Endothelial cell of umbilical vein (primary cell): Measurements from ENCODE around the gene MRGPRG. TPM values are rescaled to one million over a fixed set of nuclear protein-coding genes. Genes with fewer than 3 reads are reported as not detected.

Source experiments
- BruUV-seq: library from RNA; stranded (reverse); fragments of 400-500 nt; replicated peaks from 2 replicates; lab custom pipeline; 2021; lab: Mats Ljungman, UMichigan
- CTCF ChIA-PET: fragments of 300-600, 350-600 bp; sonication (Branson Sonifier 250); formaldehyde crosslinking; loops from one replicate; lab custom pipeline; 2021; ENCODE audit warnings: antibody characterized with exemption, inconsistent platforms; lab: Charles Lee
- POLR2A ChIA-PET: fragments of 300-600, 350-600 bp; sonication (Branson Sonifier 250); formaldehyde crosslinking; loops from one replicate; lab custom pipeline; 2021; ENCODE audit warnings: antibody characterized with exemption, inconsistent platforms; lab: Charles Lee
- DNase-seq: peaks from one replicate; pipeline ENCODE4 v3.0.0-alpha.2; 2011; ENCODE audit warnings: low read depth, low spot score
- FAIRE-seq: peaks from 2 replicates; lab custom pipeline; 2011; peaks lifted over from hg19 to GRCh38; lab: Jason Lieb, UNC
- H2AFZ ChIP-seq: 2 replicates; pipeline ENCODE4 v1.6.0; 2012; ENCODE audit warnings: low read depth, low read length, control low read depth, inconsistent platforms
- H3K27ac ChIP-seq: 2 replicates; pipeline ENCODE4 v1.5.1; 2011; ENCODE audit warnings: low read depth, mild to moderate bottlenecking, control low read depth, low read length, moderate library complexity; ENCODE audit not compliant: insufficient read depth
- H3K27me3 ChIP-seq, 2 experiments: 2 replicates each; pipeline versions ENCODE4 v1.6.0 to v1.6.1; 2011; ENCODE audit warnings: low read length in 2 of 2, mixed read lengths in 1 of 2; ENCODE audit not compliant: control insufficient read depth in 2 of 2, insufficient read depth in 2 of 2
- H3K36me3 ChIP-seq, 2 experiments: 2 replicates in 1 of 2; 3 replicates in 1 of 2; pipeline ENCODE4 v1.5.1; 2011; ENCODE audit warnings: low read length in 2 of 2, mild to moderate bottlenecking in 1 of 2, moderate library complexity in 1 of 2; ENCODE audit not compliant: control insufficient read depth in 2 of 2, insufficient read depth in 2 of 2; ENCODE audit errors: extremely low read depth in 1 of 2
- H3K4me1 ChIP-seq: 3 replicates; pipeline ENCODE4 v1.5.1; 2011; ENCODE audit warnings: mild to moderate bottlenecking, low read length; ENCODE audit not compliant: control insufficient read depth, insufficient read depth; ENCODE audit errors: extremely low read depth
- H3K4me2 ChIP-seq: 2 replicates; pipeline ENCODE4 v1.6.1; 2011; ENCODE audit warnings: low read length, control low read depth, mixed read lengths; ENCODE audit not compliant: insufficient read depth
- H3K4me3 ChIP-seq, 3 experiments: fragments of 200-600 bp in 1 of 3; sonication (generic), shearing (Covaris generic) in 1 of 3; replicated peaks in 1 of 3; 2 replicates each; pipeline ENCODE4 v1.5.1; 2011 to 2016; ENCODE audit warnings: control low read depth in 3 of 3, low read length in 3 of 3, mild to moderate bottlenecking in 2 of 3, inconsistent platforms in 1 of 3, low read depth in 1 of 3, moderate library complexity in 1 of 3; ENCODE audit not compliant: insufficient read depth in 1 of 3
- H3K79me2 ChIP-seq: 2 replicates; pipeline ENCODE4 v1.6.0; 2012; ENCODE audit warnings: low read length, inconsistent platforms; ENCODE audit not compliant: control insufficient read depth, insufficient read depth
- H3K9ac ChIP-seq: replicated peaks from 2 replicates; pipeline ENCODE3; 2011; ENCODE audit warnings: low read length, control low read depth; ENCODE audit not compliant: insufficient read depth; ENCODE audit errors: extremely low read depth
- H3K9me1 ChIP-seq: replicated peaks from 3 replicates; pipeline ENCODE4 v1.6.0; 2011; ENCODE audit warnings: mild to moderate bottlenecking, low read length; ENCODE audit not compliant: control insufficient read depth, insufficient read depth; ENCODE audit errors: extremely low read depth
- H3K9me3 ChIP-seq: replicated peaks from 2 replicates; pipeline ENCODE4 v1.5.1; 2012; ENCODE audit warnings: low read length, inconsistent platforms; ENCODE audit not compliant: control insufficient read depth, insufficient read depth
- H4K20me1 ChIP-seq: replicated peaks from 2 replicates; pipeline ENCODE3; 2011; ENCODE audit warnings: mild to moderate bottlenecking, low read length; ENCODE audit not compliant: control insufficient read depth, insufficient read depth; ENCODE audit errors: extremely low read depth
- CTCF ChIP-seq, 2 donors: IDR thresholded peaks; 1 replicate in 1 of 2; 2 replicates in 1 of 2; pipeline ENCODE4 v1.5.1; 2011; ENCODE audit warnings: low read length in 2 of 2, mild to moderate bottlenecking in 2 of 2, moderate library complexity in 2 of 2, control low read depth in 1 of 2, inconsistent platforms in 1 of 2, low read depth in 1 of 2; ENCODE audit not compliant: insufficient read depth in 1 of 2; ENCODE audit errors: extremely low read depth in 1 of 2
- EZH2 ChIP-seq: IDR thresholded peaks from 2 replicates; pipeline ENCODE4 v1.6.1; 2012; ENCODE audit warnings: borderline replicate concordance, low read depth, mild to moderate bottlenecking, moderate library complexity, low read length, inconsistent platforms; ENCODE audit not compliant: severe bottlenecking
- FOS ChIP-seq: IDR thresholded peaks from 2 replicates; pipeline ENCODE4 v1.6.1; 2011; ENCODE audit warnings: mild to moderate bottlenecking, low read length, moderate library complexity, borderline replicate concordance; ENCODE audit not compliant: insufficient read depth
- GATA2 ChIP-seq: IDR thresholded peaks from 2 replicates; pipeline ENCODE4 v1.7.0; 2011; ENCODE audit warnings: low read depth, mild to moderate bottlenecking, moderate library complexity, mixed read lengths, low read length; ENCODE audit not compliant: insufficient read length, insufficient read depth
- JUN ChIP-seq: IDR thresholded peaks from 2 replicates; pipeline ENCODE4 v1.6.1; 2011; ENCODE audit warnings: borderline replicate concordance, low read depth; ENCODE audit not compliant: insufficient read length, insufficient read depth
- MYC ChIP-seq: IDR thresholded peaks from one replicate; pipeline ENCODE4 v1.6.1; 2011; ENCODE audit warnings: mild to moderate bottlenecking, low read depth, low read length
- POLR2A ChIP-seq: IDR thresholded peaks from 2 replicates; pipeline ENCODE4 v1.6.1; 2012; ENCODE audit warnings: low read depth, mild to moderate bottlenecking, control low read depth, low read length
- POLR2AphosphoS5 ChIP-seq: IDR thresholded peaks from 2 replicates; pipeline ENCODE4 v1.6.1; 2012; ENCODE audit warnings: low read depth, mild to moderate bottlenecking, control low read depth, low read length, moderate library complexity; ENCODE audit not compliant: insufficient read depth
- dilution Hi-C: fragments of 300-500 bp; cut with MboI; formaldehyde crosslinking; loops from one replicate; pipeline ENCODE4 v1.15.0; 2019; ENCODE audit warnings: low sequenced_read_pairs; ENCODE audit not compliant: extremely low pct_ligation_motif_present
- intact Hi-C: fragments of 100-400 bp; cut with micrococcal nuclease; formaldehyde crosslinking; loops from one replicate; pipeline ENCODE4 v1.10.0; 2022
- polyA plus RNA-seq, 4 experiments: library from polyadenylated mRNA; depleted of rRNA in 3 of 4; stranded (reverse) in 3 of 4; unstranded in 1 of 4; fragments of >200 nt; gene quantifications; 2 replicates each; pipeline versions ENCODE4 v1.2.1 to v1.2.3, GENCODE V29; 2011 to 2012; ENCODE audit warnings: missing spikeins in 1 of 4
- total RNA-seq: library from RNA; stranded (reverse); gene quantifications from 2 replicates; pipeline ENCODE4 v1.2.3, GENCODE V29; 2021
- TF ChIP-seq, protein P1 (sequence below): IDR thresholded peaks from 2 replicates; pipeline ENCODE4 v1.6.1; 2011; ENCODE audit not compliant: insufficient read depth, insufficient read length

The MRGPRG gene
- total and polyA plus RNA-seq, 2 donors (not counting 3 experiments of a cell fraction or from before 2014, with no cell fraction given): not detected

DNA sequence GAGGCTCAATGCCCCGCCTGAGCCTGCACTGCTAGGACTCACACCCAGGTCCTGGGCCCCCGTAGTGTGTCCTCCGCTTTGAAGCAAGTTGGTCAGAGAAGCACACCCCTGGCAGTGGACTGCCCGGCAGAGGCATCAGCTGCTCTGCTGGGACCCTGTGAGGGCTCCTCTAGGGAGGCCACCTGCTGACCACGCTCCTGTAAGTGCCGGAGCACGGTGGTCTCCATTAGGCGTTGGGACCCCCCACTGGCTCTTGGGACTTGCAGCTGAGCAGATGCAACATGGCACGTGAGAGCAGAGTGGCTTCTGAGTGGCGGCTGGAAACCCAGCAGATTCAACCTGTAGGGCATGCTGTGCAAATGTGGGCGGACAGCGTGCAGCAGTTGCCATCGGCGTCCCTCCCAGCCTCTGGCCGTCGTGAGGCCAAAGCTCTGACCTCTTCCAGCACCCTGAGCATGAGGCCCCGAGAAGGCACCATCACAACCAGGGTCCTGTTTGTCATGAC lies 16.9 kb downstream of the MRGPRG start:
- Histone ChIP-seq H3K79me2 (no peaks in the 10 kb centered on the region), H3K9ac (no peak overlapping the region), H4K20me1 (no peaks in the 10 kb centered on the region), H3K9me3 (no peaks in the 10 kb centered on the region), H3K4me3 (no peak overlapping the region), H3K27me3 (peaks cover 8 to 16% of the 10 kb centered on the region in 2 experiments), H3K4me2 (no peak overlapping the region), H3K4me1 (no peaks in the 10 kb centered on the region), H3K9me1 (no peaks in the 10 kb centered on the region), H3K27ac (no peak overlapping the region), H2AFZ (no peak overlapping the region), H3K36me3 (no peaks in the 10 kb centered on the region)
- dilution Hi-C loops (no loop called here), intact Hi-C loops (no loop called here)
- BruUV-seq: no TSS peak
- ChIA-PET POLR2A (no interaction called here), CTCF (no interaction called here)
- TF ChIP-seq FOS: no peak
- TF ChIP-seq JUN: no peak
- TF ChIP-seq POLR2A: no peak
- no peak for TF ChIP-seq GATA2
- TF ChIP-seq POLR2AphosphoS5: no peak
- TF ChIP-seq, protein P1, sequence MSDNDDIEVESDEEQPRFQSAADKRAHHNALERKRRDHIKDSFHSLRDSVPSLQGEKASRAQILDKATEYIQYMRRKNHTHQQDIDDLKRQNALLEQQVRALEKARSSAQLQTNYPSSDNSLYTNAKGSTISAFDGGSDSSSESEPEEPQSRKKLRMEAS: no peak
- no peak for TF ChIP-seq MYC
- no peak for TF ChIP-seq EZH2
- TF ChIP-seq CTCF (IDR thresholded peaks at IDR 0.05; ENCODE audit: extremely low read depth in 1 of 2, insufficient read depth in 1 of 2, low read depth in 1 of 2, low read length in 2 of 2): no peak
- no peak for FAIRE-seq
- DNase-seq: no peak
